HepG2 (cell line): ENCODE results near the gene SMAD2. TPM values are rescaled to one million over a fixed set of nuclear protein-coding genes. Genes with fewer than 3 reads are reported as not detected.

ENCODE experiments used
- ATAC-seq: fragments of 200-7000 bp; cut with Tn5 transposase; 3 replicates; pipeline ENCODE4 v1.9.1; 2020; ENCODE audit warnings: mild to moderate bottlenecking, moderate library complexity
- BruUV-seq: library from RNA; stranded (reverse); fragments of 400-500 nt; replicated peaks from 2 replicates; lab custom pipeline; 2021; lab: Mats Ljungman, UMichigan
- CTCF ChIA-PET: fragments of 300-600 bp; formaldehyde crosslinking; extraction: SDS; loops from one replicate; lab custom pipeline; 2021; ENCODE audit warnings: low total read pairs, inconsistent platforms, low intra/inter-chr PET ratio; lab: Yijun Ruan, JAX
- POLR2A ChIA-PET: fragments of 350-600 bp; sonication (Branson Sonifier 250); formaldehyde crosslinking; loops from one replicate; lab custom pipeline; 2020; ENCODE audit warnings: antibody characterized with exemption, inconsistent platforms; lab: Yijun Ruan, JAX
- DNase-seq: peaks from one replicate; pipeline ENCODE4 v3.0.0-alpha.2; 2015; ENCODE audit warnings: low spot score
- FAIRE-seq: peaks from 3 replicates; lab custom pipeline; 2011; peaks lifted over from hg19 to GRCh38; lab: Jason Lieb, UNC
- H2AFZ ChIP-seq: one replicate; pipeline ENCODE4 v1.6.1; 2011; ENCODE audit warnings: low read length, inconsistent platforms
- H3K27ac ChIP-seq: fragments of 300-600 bp; 3 replicates; pipeline ENCODE4 v1.8.0; 2011; ENCODE audit warnings: mixed run types, mild to moderate bottlenecking, mixed read lengths, low read length, inconsistent platforms; ENCODE audit not compliant: insufficient read depth; ENCODE audit errors: extremely low read length
- H3K27me3 ChIP-seq, 2 experiments: fragments of 200-600 bp in 1 of 2; 2 replicates in 1 of 2; 3 replicates in 1 of 2; pipeline versions ENCODE4 v1.6.0 to v1.8.0; 2011; ENCODE audit warnings: low read length in 2 of 2, mild to moderate bottlenecking in 2 of 2, moderate library complexity in 2 of 2, inconsistent platforms in 1 of 2; ENCODE audit not compliant: insufficient read depth in 2 of 2, control insufficient read depth in 1 of 2
- H3K36me3 ChIP-seq, 2 experiments: fragments of 200-600 bp in 1 of 2; replicated peaks in 1 of 2; 2 replicates in 1 of 2; 3 replicates in 1 of 2; pipeline versions ENCODE4 v1.5.1 to v1.8.0; 2011; ENCODE audit warnings: low read length in 2 of 2, inconsistent platforms in 1 of 2; ENCODE audit not compliant: insufficient read depth in 2 of 2, control insufficient read depth in 1 of 2
- H3K4me1 ChIP-seq: 2 replicates; pipeline ENCODE4 v1.5.1; 2012; ENCODE audit warnings: low read length, inconsistent platforms; ENCODE audit not compliant: insufficient read depth
- H3K4me2 ChIP-seq: 2 replicates; pipeline ENCODE4 v1.6.0; 2011; ENCODE audit warnings: low read depth, low read length, inconsistent platforms
- H3K4me3 ChIP-seq, 3 experiments: fragments of 200-600 bp in 1 of 3; sonication (generic), shearing (Covaris generic) in 1 of 3; replicated peaks in 1 of 3; 2 replicates each; pipeline ENCODE4 v1.5.1; 2011 to 2016; ENCODE audit warnings: low read length in 3 of 3, inconsistent platforms in 2 of 3, low read depth in 2 of 3, mild to moderate bottlenecking in 2 of 3, control low read depth in 1 of 3, mixed read lengths in 1 of 3; ENCODE audit not compliant: insufficient read depth in 1 of 3
- H3K79me2 ChIP-seq: one replicate; pipeline ENCODE4 v1.6.1; 2011; ENCODE audit warnings: low read length, inconsistent platforms; ENCODE audit not compliant: insufficient read depth
- H3K9ac ChIP-seq: 2 replicates; pipeline ENCODE4 v1.6.0; 2011; ENCODE audit warnings: mild to moderate bottlenecking, low read depth, low read length, inconsistent platforms; ENCODE audit not compliant: insufficient read depth
- H3K9me3 ChIP-seq: 2 replicates; pipeline ENCODE4 v1.5.1; 2012; ENCODE audit warnings: mild to moderate bottlenecking, low read length
- H4K20me1 ChIP-seq: 2 replicates; pipeline ENCODE4 v1.6.0; 2011; ENCODE audit warnings: inconsistent platforms, mild to moderate bottlenecking, low read length, moderate library complexity; ENCODE audit not compliant: insufficient read depth
- CSRNP2 ChIP-seq: sonication (generic); formaldehyde crosslinking; conservative IDR thresholded peaks from 2 replicates; pipeline ENCODE4 v1.8.0; 2022; ENCODE audit warnings: low read depth, missing genetic modification reagents
- GZF1 ChIP-seq: sonication (generic); formaldehyde crosslinking; IDR thresholded peaks from 2 replicates; pipeline ENCODE4 v1.5.1; 2020; ENCODE audit warnings: mild to moderate bottlenecking, missing genetic modification reagents
- KLF16 ChIP-seq, 2 experiments: sonication (generic) in 1 of 2; formaldehyde crosslinking in 1 of 2; IDR thresholded peaks; 2 replicates each; pipeline versions ENCODE4 v1.6.1 to v1.8.0; 2016 to 2023; ENCODE audit warnings: missing genetic modification reagents in 2 of 2, missing compliant biosample characterization in 1 of 2
- NAIF1 ChIP-seq: sonication (generic); formaldehyde crosslinking; IDR thresholded peaks from 2 replicates; pipeline ENCODE4 v1.5.0; 2020; ENCODE audit warnings: mild to moderate bottlenecking, missing genetic modification reagents, borderline replicate concordance
- PHF8 ChIP-seq: sonication (generic); formaldehyde crosslinking; IDR thresholded peaks from 2 replicates; pipeline ENCODE4 v1.5.0; 2020; ENCODE audit warnings: missing genetic modification reagents
- SCMH1 ChIP-seq: sonication (generic); formaldehyde crosslinking; IDR thresholded peaks from 2 replicates; pipeline ENCODE4 v1.9.0; 2021; ENCODE audit warnings: missing genetic modification reagents, mild to moderate bottlenecking, borderline replicate concordance
- ZNF282 ChIP-seq: fragments of 450-650 bp; IDR thresholded peaks from 2 replicates; pipeline ENCODE4 v1.6.1; 2018; ENCODE audit not compliant: partially characterized antibody
- ZNF574 ChIP-seq: sonication (generic); formaldehyde crosslinking; IDR thresholded peaks from 2 replicates; pipeline ENCODE4 v1.4.0; 2020; ENCODE audit warnings: missing genetic modification reagents
- ZNF576 ChIP-seq: sonication (generic); formaldehyde crosslinking; IDR thresholded peaks from 2 replicates; pipeline ENCODE4 v1.4.0; 2020; ENCODE audit warnings: mild to moderate bottlenecking, missing genetic modification reagents
- ZNF7 ChIP-seq: IDR thresholded peaks from 2 replicates; pipeline ENCODE4 v1.6.1; 2016; ENCODE audit warnings: missing biosample characterization, missing genetic modification reagents
- WGBS: methylation state at CpG from one replicate; pipeline ENCODE4 v1.1.6; 2017; ENCODE audit warnings: low lambda C conversion rate; 5-methylcytosine and 5-hydroxymethylcytosine counted together
- in situ Hi-C: cut with HindIII; loops from 2 replicates; pipeline ENCODE4 v1.10.0; 2017; ENCODE audit warnings: low pct_unique_long_range_greater_than_20kb; ENCODE audit not compliant: extremely low pct_ligation_motif_present
- intact Hi-C: fragments of 100-400 bp; cut with micrococcal nuclease; formaldehyde crosslinking; loops from one replicate; pipeline ENCODE4 v1.10.0; 2022; ENCODE audit not compliant: unreplicated experiment
- polyA plus RNA-seq, 8 experiments: library from polyadenylated mRNA; depleted of rRNA in 3 of 8; stranded (reverse) in 7 of 8; unstranded in 1 of 8; fragments of >200 nt; fragmentation: Illumina TruSeq in 4 of 8; extraction: Trizol in 4 of 8; gene quantifications; 2 replicates each; pipeline versions ENCODE4 v1.2.1 to v1.2.3, GENCODE V29; 2011 to 2016; ENCODE audit warnings: low read depth in 4 of 8, missing spikeins in 1 of 8, mixed read lengths in 1 of 8; ENCODE audit not compliant: insufficient read depth in 1 of 8
- total RNA-seq, 5 experiments: library from RNA; depleted of rRNA; stranded (reverse); fragments of >200 nt; fragmentation: Illumina TruSeq; extraction: Trizol; gene quantifications; 2 replicates each; pipeline ENCODE4 v1.2.3, GENCODE V29; 2016; ENCODE audit warnings: low read depth in 1 of 5
- TF ChIP-seq, protein P1 (sequence below): sonication (generic); formaldehyde crosslinking; IDR thresholded peaks from 2 replicates; pipeline ENCODE4 v1.5.0; 2020; ENCODE audit warnings: missing genetic modification reagents
- TF ChIP-seq, protein P2 (sequence below): sonication (generic); formaldehyde crosslinking; IDR thresholded peaks from 2 replicates; pipeline ENCODE4 v1.8.1; 2023; ENCODE audit warnings: mild to moderate bottlenecking, missing genetic modification reagents

Gene SMAD2
- total and polyA plus RNA-seq, 2 of the 13 experiments (the other 11 are each of a cell fraction or from before 2014, with no cell fraction given): 40.2 to 96.2 TPM

DNA sequence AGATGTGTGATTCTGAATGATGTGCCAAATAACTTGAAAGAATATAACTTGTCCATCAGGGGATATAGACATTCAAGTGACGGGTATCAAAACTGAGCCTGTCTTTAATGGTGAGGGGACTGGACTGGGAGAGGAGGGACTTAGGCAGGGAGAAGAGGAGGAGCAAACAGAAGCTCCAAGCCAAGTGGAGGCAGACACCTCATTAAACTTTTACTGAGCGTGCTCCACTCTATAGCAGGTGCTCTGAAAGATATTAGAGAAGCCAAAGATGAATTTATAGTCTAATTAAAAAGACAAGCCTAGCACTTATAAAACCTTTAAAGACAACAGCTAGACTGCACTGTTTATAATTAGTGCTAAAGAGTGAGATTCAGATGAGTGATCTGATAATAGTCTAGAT, 47.7 kb upstream of the SMAD2 start (continued):
- TF ChIP-seq, protein P1, sequence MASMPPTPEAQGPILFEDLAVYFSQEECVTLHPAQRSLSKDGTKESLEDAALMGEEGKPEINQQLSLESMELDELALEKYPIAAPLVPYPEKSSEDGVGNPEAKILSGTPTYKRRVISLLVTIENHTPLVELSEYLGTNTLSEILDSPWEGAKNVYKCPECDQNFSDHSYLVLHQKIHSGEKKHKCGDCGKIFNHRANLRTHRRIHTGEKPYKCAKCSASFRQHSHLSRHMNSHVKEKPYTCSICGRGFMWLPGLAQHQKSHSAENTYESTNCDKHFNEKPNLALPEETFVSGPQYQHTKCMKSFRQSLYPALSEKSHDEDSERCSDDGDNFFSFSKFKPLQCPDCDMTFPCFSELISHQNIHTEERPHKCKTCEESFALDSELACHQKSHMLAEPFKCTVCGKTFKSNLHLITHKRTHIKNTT: no peak
- TF ChIP-seq NAIF1 (CRISPR knock-in tag) (no peak), ZNF576 (CRISPR knock-in tag) (no peak), KLF16 (CRISPR knock-in tag; IDR thresholded peaks at IDR 0.05) (no peak), GZF1 (CRISPR knock-in tag) (no peak), CSRNP2 (no peak)

DNA sequence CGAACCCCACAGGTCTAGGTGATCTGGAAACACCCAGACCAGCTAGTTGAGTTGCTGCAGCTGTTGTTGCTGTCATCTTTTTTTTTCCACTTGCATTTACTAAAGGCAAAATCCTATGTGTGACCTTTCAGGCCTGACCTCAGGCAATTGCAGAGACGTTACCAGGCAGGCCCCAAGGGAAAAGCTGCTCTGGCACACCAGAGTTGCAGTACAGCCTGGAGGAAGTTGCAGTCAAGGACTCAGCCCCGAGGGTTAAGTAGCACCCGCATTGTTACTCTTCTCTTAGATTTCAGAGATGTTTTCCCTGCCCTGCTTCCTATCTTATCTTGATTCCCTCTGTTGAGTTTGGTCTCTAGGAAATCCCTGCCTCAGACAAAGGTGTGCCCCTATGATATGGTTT, 45.2 kb upstream of the SMAD2 start:
- no peak overlapping the region for H2AFZ ChIP-seq
- no peak for ATAC-seq
- H4K20me1 ChIP-seq: no peaks in the 10 kb centered on the region
- H3K9me3 ChIP-seq: no peaks in the 10 kb centered on the region
- no peaks in the 10 kb centered on the region for H3K4me1 ChIP-seq
- no peak overlapping the region for H3K4me2 ChIP-seq
- no peaks in the 10 kb centered on the region for H3K36me3 ChIP-seq
- no peak overlapping the region for H3K27ac ChIP-seq
- TF ChIP-seq SCMH1 (CRISPR knock-in tag) (no peak), ZNF282 (no peak), ZNF7 (CRISPR knock-in tag) (no peak), ZNF574 (CRISPR knock-in tag) (no peak), PHF8 (no peak)
- TF ChIP-seq, protein P2, sequence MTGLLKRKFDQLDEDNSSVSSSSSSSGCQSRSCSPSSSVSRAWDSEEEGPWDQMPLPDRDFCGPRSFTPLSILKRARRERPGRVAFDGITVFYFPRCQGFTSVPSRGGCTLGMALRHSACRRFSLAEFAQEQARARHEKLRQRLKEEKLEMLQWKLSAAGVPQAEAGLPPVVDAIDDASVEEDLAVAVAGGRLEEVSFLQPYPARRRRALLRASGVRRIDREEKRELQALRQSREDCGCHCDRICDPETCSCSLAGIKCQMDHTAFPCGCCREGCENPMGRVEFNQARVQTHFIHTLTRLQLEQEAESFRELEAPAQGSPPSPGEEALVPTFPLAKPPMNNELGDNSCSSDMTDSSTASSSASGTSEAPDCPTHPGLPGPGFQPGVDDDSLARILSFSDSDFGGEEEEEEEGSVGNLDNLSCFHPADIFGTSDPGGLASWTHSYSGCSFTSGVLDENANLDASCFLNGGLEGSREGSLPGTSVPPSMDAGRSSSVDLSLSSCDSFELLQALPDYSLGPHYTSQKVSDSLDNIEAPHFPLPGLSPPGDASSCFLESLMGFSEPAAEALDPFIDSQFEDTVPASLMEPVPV (CRISPR knock-in tag): no peak
- TF ChIP-seq, all 625 proteins: peak for 0
- 0% methylated on average over 4 of the region's 4 CpGs for WGBS
- Histone ChIP-seq H3K9ac (no peak overlapping the region), H3K79me2 (no peaks in the 10 kb centered on the region), H3K4me3 (no peak overlapping the region), H3K27me3 (peaks cover 1 to 16% of the 10 kb centered on the region in 2 experiments; a peak in 4 of 5 replicates)
- ChIA-PET POLR2A (no interaction called here), CTCF (no interaction called here)
- DNase-seq (no peak), FAIRE-seq (no peak)
- in situ Hi-C loops (no loop called here), intact Hi-C loops (no loop called here)
- BruUV-seq: no TSS peak
